Immature natural killer cell (primary cell): ENCODE results near the gene CPED1. TPM values are rescaled to one million over a fixed set of nuclear protein-coding genes. Genes with fewer than 3 reads are reported as not detected.
"Not testable (repeated sequence)": the region's sequence is repeated elsewhere in the genome, so short reads cannot be mapped to it uniquely, and the experiment has no call there.

Experiments used
- DNase-seq, 3 donors: peaks; one replicate each; pipeline ENCODE4 v3.0.0; 2022; ENCODE audit warnings: mixed read lengths in 1 of 3
- H3K27ac Mint-ChIP-seq, 6 donors: one replicate each; pipeline ENCODE4 v1.8.0; 2020; ENCODE audit warnings: mixed read lengths in 6 of 6, mild to moderate bottlenecking in 5 of 6, inconsistent platforms in 4 of 6, moderate library complexity in 3 of 6
- H3K27me3 Mint-ChIP-seq, 3 donors: one replicate each; pipeline ENCODE4 v1.8.0; 2020 to 2021; ENCODE audit warnings: low read depth in 3 of 3, mild to moderate bottlenecking in 3 of 3, mixed read lengths in 3 of 3, moderate library complexity in 3 of 3, inconsistent platforms in 1 of 3
- H3K36me3 Mint-ChIP-seq, 3 donors: one replicate each; pipeline ENCODE4 v1.8.0; 2020; ENCODE audit warnings: mixed read lengths in 3 of 3, inconsistent platforms in 2 of 3, mild to moderate bottlenecking in 2 of 3
- H3K4me1 Mint-ChIP-seq, 2 donors: one replicate each; pipeline ENCODE4 v1.8.0; 2020; ENCODE audit warnings: inconsistent platforms in 2 of 2, mild to moderate bottlenecking in 2 of 2, mixed read lengths in 2 of 2, moderate library complexity in 1 of 2
- H3K4me3 Mint-ChIP-seq, 5 donors: one replicate each; pipeline ENCODE4 v1.8.0; 2020; ENCODE audit warnings: mild to moderate bottlenecking in 5 of 5, mixed read lengths in 5 of 5, inconsistent platforms in 3 of 5, moderate library complexity in 3 of 5
- H3K9me3 Mint-ChIP-seq, 6 donors: one replicate each; pipeline ENCODE4 v1.8.0; 2020; ENCODE audit warnings: mild to moderate bottlenecking in 6 of 6, mixed read lengths in 6 of 6, inconsistent platforms in 4 of 6, moderate library complexity in 3 of 6
- polyA plus RNA-seq, 3 donors: library from polyadenylated mRNA; unstranded; fragments of 300-500 nt; fragmentation: Illumina TruSeq; gene quantifications; one replicate each; pipeline ENCODE4 v1.2.3, GENCODE V29; 2021

Gene CPED1
- polyA plus RNA-seq, 3 donors from 2014 or later = 1.3 to 2.2 TPM; not detected in 1

- H3K27me3 Mint-ChIP-seq = peaks cover 2 to 7% (median 5%) of the 10 kb centered on the region in 3 donors
- H3K9me3 Mint-ChIP-seq = no peaks in the 10 kb centered on the region
These were observed 84.3 kb downstream of the CPED1 start for GRCh38 chr7:121072826-121073225.

GRCh38 chr7:121073463-121074099 is 85.1 kb downstream of the CPED1 start:
- Mint-ChIP-seq H3K27ac (no peak overlapping the region), H3K36me3 (no peaks in the 10 kb centered on the region), H3K4me1 (no peaks in the 10 kb centered on the region), H3K27me3 (peaks cover 2 to 7% (median 4%) of the 10 kb centered on the region in 3 donors), H3K9me3 (no peaks in the 10 kb centered on the region), H3K4me3 (no peak overlapping the region)
- DNase-seq = no peak

More at GRCh38 chr7:121072826-121073225, 84.3 kb downstream of the CPED1 start:
- DNase-seq = no peak
- Mint-ChIP-seq H3K27ac (no peak overlapping the region), H3K4me3 (no peak overlapping the region), H3K4me1 (no peaks in the 10 kb centered on the region), H3K36me3 (no peaks in the 10 kb centered on the region)

DNA sequence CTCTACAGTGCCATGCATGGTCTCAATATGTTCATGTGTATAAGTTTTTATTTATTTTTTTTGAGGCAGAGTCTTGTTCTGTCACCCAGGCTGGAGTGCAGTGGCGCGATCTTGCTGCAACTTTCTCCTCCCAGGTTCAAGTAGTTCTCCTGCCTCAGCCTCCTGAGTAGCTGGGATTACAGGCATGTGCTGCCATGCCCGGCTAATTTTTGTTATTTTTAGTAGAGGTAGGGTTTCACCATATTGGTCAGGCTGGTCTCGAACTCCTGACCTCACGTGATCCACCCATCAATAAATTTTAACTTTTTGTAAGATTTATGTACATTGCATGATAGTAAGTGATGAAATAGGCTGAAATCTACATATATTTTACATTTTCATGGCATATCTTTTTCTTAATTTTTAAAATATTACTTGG is 86.9 kb downstream of the CPED1 start:
- DNase-seq, H3K27me3 Mint-ChIP-seq, H3K9me3 Mint-ChIP-seq, H3K36me3 Mint-ChIP-seq, H3K4me1 Mint-ChIP-seq, H3K4me3 Mint-ChIP-seq, H3K27ac Mint-ChIP-seq: not testable (repeated sequence)

DNA sequence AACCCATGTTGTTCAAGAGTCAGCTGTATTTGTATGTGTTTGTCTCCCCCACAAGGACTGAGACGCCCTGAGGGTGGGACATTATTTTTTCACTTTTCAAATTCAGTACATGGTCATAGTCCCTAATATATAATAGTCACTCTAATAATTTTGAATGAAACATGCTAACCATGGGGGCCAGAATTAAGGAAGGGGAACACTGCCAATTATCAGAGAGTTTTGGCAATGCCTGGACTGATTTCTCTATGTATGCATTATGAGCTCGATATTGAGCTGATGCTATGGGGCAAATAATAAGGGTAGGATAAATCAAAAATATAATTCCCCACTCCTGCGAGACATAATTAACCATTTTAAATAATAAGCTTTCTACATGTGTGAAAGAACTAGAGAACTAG is 87.4 kb downstream of the CPED1 start:
- Mint-ChIP-seq H3K36me3 (no peaks in the 10 kb centered on the region), H3K4me3 (no peak overlapping the region), H3K27me3 (peaks cover 0 to 5% (median 4%) of the 10 kb centered on the region in 3 donors), H3K4me1 (no peaks in the 10 kb centered on the region), H3K9me3 (no peaks in the 10 kb centered on the region), H3K27ac (no peak overlapping the region)
- no peak for DNase-seq

GRCh38 chr7:121076350-121077164 is 88.0 kb downstream of the CPED1 start:
- H3K4me3 Mint-ChIP-seq = no peak overlapping the region
- no peaks in the 10 kb centered on the region for H3K36me3 Mint-ChIP-seq
- H3K27me3 Mint-ChIP-seq = peaks cover 0 to 5% (median 4%) of the 10 kb centered on the region in 3 donors
- no peak overlapping the region for H3K27ac Mint-ChIP-seq
- H3K4me1 Mint-ChIP-seq = no peaks in the 10 kb centered on the region
- no peak for DNase-seq
- no peaks in the 10 kb centered on the region for H3K9me3 Mint-ChIP-seq

DNA sequence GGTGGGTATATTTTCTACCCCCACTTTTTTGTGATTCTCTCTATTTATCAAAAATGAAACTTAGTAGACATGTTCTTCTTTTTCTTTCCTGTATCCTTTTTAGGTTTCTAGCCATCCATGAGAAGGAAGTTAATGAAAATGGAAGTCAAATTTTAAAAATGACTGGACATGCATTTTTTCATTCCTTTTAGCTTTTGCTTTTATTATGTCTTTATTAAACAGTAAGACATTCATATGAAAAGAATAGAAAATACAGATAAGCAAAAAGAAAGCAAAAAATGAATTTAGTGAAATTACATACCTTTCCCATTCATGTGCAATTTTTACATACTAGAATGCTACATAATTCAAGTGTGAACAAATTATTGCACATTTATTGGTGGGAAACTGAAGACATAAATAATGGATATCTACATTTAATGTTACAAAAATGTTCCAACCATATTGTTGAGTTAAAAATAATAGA is 88.7 kb downstream of the CPED1 start:
- Mint-ChIP-seq H3K27ac (no peak overlapping the region), H3K27me3 (peaks cover 0 to 4% (median 2%) of the 10 kb centered on the region in 3 donors), H3K4me3 (no peak overlapping the region), H3K36me3 (no peaks in the 10 kb centered on the region), H3K9me3 (no peaks in the 10 kb centered on the region), H3K4me1 (no peaks in the 10 kb centered on the region)
- no peak for DNase-seq

- no peaks in the 10 kb centered on the region for H3K4me1 Mint-ChIP-seq
- H3K36me3 Mint-ChIP-seq = no peaks in the 10 kb centered on the region
- H3K27me3 Mint-ChIP-seq = peaks cover 0 to 4% (median 0%) of the 10 kb centered on the region in 3 donors
- no peak overlapping the region for H3K27ac Mint-ChIP-seq
- H3K9me3 Mint-ChIP-seq = no peaks in the 10 kb centered on the region
- no peak for DNase-seq
- no peak overlapping the region for H3K4me3 Mint-ChIP-seq
These were observed 90.3 kb downstream of the CPED1 start for GRCh38 chr7:121078701-121079227.

DNA sequence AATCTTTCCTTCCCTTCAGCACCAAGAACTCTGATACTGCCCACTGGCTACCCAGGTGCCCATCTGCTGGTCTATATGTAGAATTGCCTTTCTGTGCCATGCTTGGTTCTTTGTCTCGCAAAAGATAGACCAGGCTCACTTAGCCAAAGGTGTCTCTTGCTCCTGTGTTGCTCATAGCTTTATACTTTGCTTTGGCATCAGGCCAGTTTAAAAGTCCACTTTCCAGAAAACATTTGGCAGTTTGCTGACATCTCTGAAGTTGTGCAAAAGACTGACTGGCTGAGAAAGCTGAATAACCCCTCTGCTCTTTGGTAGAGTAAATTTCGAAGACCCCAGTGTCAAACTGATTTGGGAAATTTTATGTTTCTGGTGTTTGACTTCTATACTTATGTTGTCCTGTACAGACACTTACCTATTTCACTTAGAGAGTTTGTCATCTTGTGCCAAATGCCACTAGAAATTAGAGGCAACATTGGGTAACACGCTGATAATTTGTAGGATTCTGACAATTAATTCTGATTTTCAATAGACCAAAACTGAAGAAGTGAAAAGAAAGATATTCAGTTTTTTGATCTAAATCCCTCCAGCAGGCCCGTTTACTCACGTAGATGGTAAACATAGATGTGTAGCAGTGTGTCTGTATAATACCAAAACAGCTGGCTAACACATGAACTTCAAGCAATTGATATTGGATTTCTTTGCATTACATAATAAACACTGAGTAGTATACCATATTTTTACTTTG is 91.1 kb downstream of the CPED1 start:
- H3K4me1 Mint-ChIP-seq = no peaks in the 10 kb centered on the region
- no peaks in the 10 kb centered on the region for H3K36me3 Mint-ChIP-seq
- H3K9me3 Mint-ChIP-seq = no peaks in the 10 kb centered on the region
- no peak overlapping the region for H3K27ac Mint-ChIP-seq
- no peak for DNase-seq
- H3K27me3 Mint-ChIP-seq = peaks cover 0 to 4% (median 2%) of the 10 kb centered on the region in 3 donors
- no peak overlapping the region for H3K4me3 Mint-ChIP-seq

- no peak for DNase-seq
- no peaks in the 10 kb centered on the region for H3K4me1 Mint-ChIP-seq
- H3K4me3 Mint-ChIP-seq = no peak overlapping the region
- H3K9me3 Mint-ChIP-seq = no peaks in the 10 kb centered on the region
- H3K27me3 Mint-ChIP-seq = peaks cover 0 to 4% (median 2%) of the 10 kb centered on the region in 3 donors
- no peak overlapping the region for H3K27ac Mint-ChIP-seq
- H3K36me3 Mint-ChIP-seq = no peaks in the 10 kb centered on the region
These were observed 91.9 kb downstream of the CPED1 start for GRCh38 chr7:121080257-121080912.

DNA sequence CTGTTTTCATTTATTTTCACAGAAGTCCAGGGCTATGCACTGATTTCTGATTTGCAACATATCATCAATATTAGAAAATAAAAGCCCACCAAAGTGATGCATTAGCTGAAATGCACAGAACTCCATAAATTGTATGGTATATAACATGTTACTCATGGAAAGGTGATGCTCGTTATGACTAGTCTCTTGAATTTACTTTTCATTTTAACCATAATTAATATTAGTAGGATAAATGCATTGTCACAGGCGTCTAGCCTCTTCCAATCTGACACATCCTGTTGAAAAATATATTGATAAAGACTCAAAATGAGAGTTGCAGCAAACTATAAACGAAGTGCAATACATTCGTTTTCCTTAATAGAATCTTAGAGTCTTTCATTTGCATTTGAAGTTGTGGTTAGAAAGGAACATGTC is 92.4 kb downstream of the CPED1 start:
- Mint-ChIP-seq H3K9me3 (no peaks in the 10 kb centered on the region), H3K36me3 (no peaks in the 10 kb centered on the region), H3K27ac (no peak overlapping the region), H3K4me1 (no peaks in the 10 kb centered on the region), H3K4me3 (no peak overlapping the region), H3K27me3 (peaks cover 0 to 4% (median 2%) of the 10 kb centered on the region in 3 donors)
- DNase-seq = no peak

- peak; percentile 14 to 16 (median 15) for DNase-seq
- no peaks in the 10 kb centered on the region for H3K9me3 Mint-ChIP-seq
These were observed 92.9 kb downstream of the CPED1 start for GRCh38 chr7:121081327-121081936.

GRCh38 chr7:121082400-121083101 is 94.0 kb downstream of the CPED1 start:
- Mint-ChIP-seq H3K36me3 (no peaks in the 10 kb centered on the region), H3K4me1 (no peaks in the 10 kb centered on the region), H3K4me3 (no peak overlapping the region), H3K9me3 (no peaks in the 10 kb centered on the region), H3K27ac (no peak overlapping the region), H3K27me3 (peaks cover 0 to 2% (median 0%) of the 10 kb centered on the region in 3 donors)
- DNase-seq = no peak

More at GRCh38 chr7:121081327-121081936, 92.9 kb downstream of the CPED1 start:
- Mint-ChIP-seq H3K27ac (no peak overlapping the region), H3K36me3 (no peaks in the 10 kb centered on the region), H3K4me3 (no peak overlapping the region), H3K27me3 (peaks cover 0 to 3% (median 2%) of the 10 kb centered on the region in 3 donors), H3K4me1 (no peaks in the 10 kb centered on the region)
